WERI-Rb-1 (cell line): ENCODE results near the gene MAN1C1.

Experiments
- DNase-seq: peaks from one replicate; pipeline ENCODE4 v3.0.0-alpha.2; 2020
- H3K27ac ChIP-seq: fragments of 250-450 bp; sonication (Bioruptor Pico); 2 replicates; pipeline ENCODE4 v1.5.1; 2020; ENCODE audit warnings: mild to moderate bottlenecking, moderate library complexity
- H3K27me3 ChIP-seq: fragments of 250-450 bp; sonication (Bioruptor Pico); 2 replicates; pipeline ENCODE4 v1.5.1; 2021; ENCODE audit warnings: mild to moderate bottlenecking, low read depth, moderate library complexity; ENCODE audit not compliant: insufficient read depth, severe bottlenecking
- H3K36me3 ChIP-seq: fragments of 250-450 bp; sonication (Bioruptor Pico); 2 replicates; pipeline ENCODE4 v1.5.1; 2020; ENCODE audit warnings: mild to moderate bottlenecking, moderate library complexity
- H3K4me3 ChIP-seq: 2 replicates; pipeline ENCODE4 v1.5.1; 2011; ENCODE audit warnings: low read depth, mild to moderate bottlenecking, control low read depth, low read length
- H3K9me3 ChIP-seq: fragments of 250-450 bp; sonication (Bioruptor Pico); 2 replicates; pipeline ENCODE4 v1.5.1; 2021; ENCODE audit warnings: mild to moderate bottlenecking, moderate library complexity; ENCODE audit not compliant: severe bottlenecking
- CTCF ChIP-seq: IDR thresholded peaks from 2 replicates; pipeline ENCODE4 v1.5.1; 2011; ENCODE audit warnings: low read depth, mild to moderate bottlenecking, control low read depth, inconsistent platforms, low read length

Gene MAN1C1

GRCh38 chr1:25616095-25616986 is at the start of gene MAN1C1:
TSS of gene MAN1C1 (plus strand) at chr1:25616791. CDS start at chr1:25617798, 1,007 bp downstream.
- H3K27ac ChIP-seq: peak within 1 kb of the TSS; percentile 62
- peak within 1 kb of the TSS; percentile 67 for H3K4me3 ChIP-seq
- peak; percentile 94 for DNase-seq
- H3K9me3 ChIP-seq: no peaks in the 10 kb centered on the region
- peak; percentile 45; the same call in 1 of the 2 replicates for TF ChIP-seq CTCF
- no peaks in the 10 kb centered on the region for H3K27me3 ChIP-seq
- H3K36me3 ChIP-seq: no peaks in the 10 kb centered on the region

GRCh38 chr1:25567710-25568089 is 48.9 kb upstream of the MAN1C1 start:
- TF ChIP-seq CTCF: no peak
- Histone ChIP-seq H3K27ac (peak overlapping the region; percentile 94), H3K27me3 (no peaks in the 10 kb centered on the region), H3K9me3 (no peaks in the 10 kb centered on the region), H3K4me3 (no peak overlapping the region), H3K36me3 (no peaks in the 10 kb centered on the region)
- no peak for DNase-seq

- Histone ChIP-seq H3K36me3 (no peaks in the 10 kb centered on the region), H3K27me3 (no peaks in the 10 kb centered on the region), H3K4me3 (no peak overlapping the region), H3K9me3 (no peaks in the 10 kb centered on the region), H3K27ac (peak overlapping the region; percentile 94)
- peak; percentile 69 for DNase-seq
- peak; percentile 34; the same call in 1 of the 2 replicates for TF ChIP-seq CTCF
Measured at GRCh38 chr1:25568090-25568833, 48.3 kb upstream of the MAN1C1 start.

GRCh38 chr1:25568834-25569596 is 47.6 kb upstream of the MAN1C1 start:
- no peak for TF ChIP-seq CTCF
- Histone ChIP-seq H3K27me3 (no peaks in the 10 kb centered on the region), H3K27ac (peak overlapping the region; percentile 94), H3K4me3 (no peak overlapping the region), H3K9me3 (no peaks in the 10 kb centered on the region), H3K36me3 (no peaks in the 10 kb centered on the region)
- no peak for DNase-seq

GRCh38 chr1:25569597-25570396 is 46.8 kb upstream of the MAN1C1 start:
- no peaks in the 10 kb centered on the region for H3K9me3 ChIP-seq
- H3K36me3 ChIP-seq: no peaks in the 10 kb centered on the region
- TF ChIP-seq CTCF: no peak
- peak overlapping the region; percentile 9 for H3K4me3 ChIP-seq
- H3K27ac ChIP-seq: peak overlapping the region; percentile 94
- DNase-seq: peak; percentile 94
- H3K27me3 ChIP-seq: no peaks in the 10 kb centered on the region
